ENCODE measurements around the gene TAAR1. TPM values are rescaled to one million over a fixed set of nuclear protein-coding genes. Genes with fewer than 3 reads are reported as not detected.
"Not testable (repeated sequence)": the region's sequence is repeated elsewhere in the genome, so short reads cannot be mapped to it uniquely, and the experiment has no call there.

The TAAR1 gene
- total RNA-seq, 1 experiment from 2014 or later: not detected

DNA sequence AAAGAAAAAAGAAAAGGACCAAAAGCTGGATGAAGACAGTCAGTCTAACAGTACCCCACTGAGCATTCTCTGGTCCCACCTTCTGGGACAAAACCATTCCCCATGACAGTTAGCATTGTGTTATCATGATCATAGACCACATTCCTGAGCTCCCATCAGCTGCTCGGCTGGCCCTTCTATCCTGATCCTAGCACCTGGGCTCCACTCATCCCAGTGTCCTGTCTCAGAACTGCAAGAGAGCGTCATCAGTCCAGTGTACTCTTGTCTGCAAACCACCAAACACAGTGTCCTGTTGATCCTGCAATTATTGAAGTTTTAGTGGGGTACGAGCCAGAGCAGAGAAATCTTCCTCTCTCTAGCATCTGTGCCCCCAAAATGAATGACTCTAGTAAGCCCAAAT is 16.0 kb upstream of the TAAR1 start:
- Histone ChIP-seq H3K4me3 (ENCODE audit: insufficient read depth, low read depth, low read length) (no peak overlapping the region), H3K27me3 (ENCODE audit: control insufficient read depth, insufficient read depth, low read length) (no peaks in the 10 kb centered on the region), H3K36me3 (replicated peaks; ENCODE audit: control insufficient read depth, insufficient read depth, low read length) (no peaks in the 10 kb centered on the region)
- peak; percentile 32 for DNase-seq

DNA sequence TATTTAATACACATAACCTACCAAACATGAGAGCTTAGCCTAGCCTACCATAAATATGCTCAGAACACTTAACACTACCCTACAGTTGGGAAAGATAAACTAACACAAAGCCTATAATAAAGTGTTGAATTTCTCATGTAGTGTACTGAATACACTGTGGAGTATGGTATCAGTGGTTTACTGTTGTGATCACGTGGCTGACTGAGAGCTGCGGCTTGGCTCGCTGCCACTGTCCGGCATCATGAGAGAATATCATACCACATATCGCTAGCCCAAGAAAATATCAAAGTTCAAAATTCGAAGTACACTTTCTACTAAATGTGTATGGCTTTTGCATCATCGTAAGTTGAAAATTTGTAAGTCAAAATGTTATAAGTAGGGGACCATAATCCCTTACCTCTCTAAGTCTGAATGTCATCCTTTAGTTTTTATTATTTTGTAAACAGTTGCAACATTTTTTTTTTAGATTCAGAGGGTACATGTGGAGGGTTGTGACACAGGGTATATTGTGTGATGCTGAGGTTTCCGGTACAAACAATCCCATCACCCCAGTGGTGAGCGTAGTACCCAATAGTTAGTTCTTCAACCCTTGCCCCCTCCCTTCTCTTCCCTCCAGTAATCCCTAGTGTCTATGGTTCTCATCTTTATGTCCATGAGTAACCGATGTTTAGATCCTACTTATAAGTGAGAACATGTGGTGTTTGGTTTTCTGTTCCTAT is 14.6 kb upstream of the TAAR1 start:
- Histone ChIP-seq H3K27me3 (ENCODE audit: control insufficient read depth, insufficient read depth, low read length) (no peaks in the 10 kb centered on the region), H3K4me3 (ENCODE audit: insufficient read depth, low read depth, low read length) (no peak overlapping the region), H3K36me3 (replicated peaks; ENCODE audit: control insufficient read depth, insufficient read depth, low read length) (no peaks in the 10 kb centered on the region)
- no peak for DNase-seq

DNA sequence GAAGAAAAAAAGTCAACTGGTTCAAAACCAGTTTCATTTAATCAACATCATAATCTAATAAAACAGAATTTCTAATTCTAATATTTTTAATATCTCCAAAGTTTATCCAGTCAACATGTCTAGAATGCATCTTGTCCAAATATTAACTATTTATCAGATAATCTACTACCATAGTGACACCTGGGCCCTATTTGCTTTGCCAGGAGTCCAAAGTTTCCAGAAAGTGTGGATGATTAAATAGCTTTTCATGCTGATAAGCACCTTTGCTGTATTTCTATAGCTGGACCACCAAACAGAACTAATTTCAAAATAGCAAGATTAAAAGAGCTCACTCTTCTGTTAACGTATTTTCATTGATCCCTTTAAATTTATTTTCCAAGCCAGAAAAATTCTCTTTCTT is 12.3 kb upstream of the TAAR1 start:
- H3K4me3 ChIP-seq (ENCODE audit: insufficient read depth, low read depth, low read length): no peak overlapping the region
- H3K27me3 ChIP-seq (ENCODE audit: control insufficient read depth, insufficient read depth, low read length): no peaks in the 10 kb centered on the region
- no peak for DNase-seq
- H3K36me3 ChIP-seq (replicated peaks; ENCODE audit: control insufficient read depth, insufficient read depth, low read length): no peaks in the 10 kb centered on the region

DNA sequence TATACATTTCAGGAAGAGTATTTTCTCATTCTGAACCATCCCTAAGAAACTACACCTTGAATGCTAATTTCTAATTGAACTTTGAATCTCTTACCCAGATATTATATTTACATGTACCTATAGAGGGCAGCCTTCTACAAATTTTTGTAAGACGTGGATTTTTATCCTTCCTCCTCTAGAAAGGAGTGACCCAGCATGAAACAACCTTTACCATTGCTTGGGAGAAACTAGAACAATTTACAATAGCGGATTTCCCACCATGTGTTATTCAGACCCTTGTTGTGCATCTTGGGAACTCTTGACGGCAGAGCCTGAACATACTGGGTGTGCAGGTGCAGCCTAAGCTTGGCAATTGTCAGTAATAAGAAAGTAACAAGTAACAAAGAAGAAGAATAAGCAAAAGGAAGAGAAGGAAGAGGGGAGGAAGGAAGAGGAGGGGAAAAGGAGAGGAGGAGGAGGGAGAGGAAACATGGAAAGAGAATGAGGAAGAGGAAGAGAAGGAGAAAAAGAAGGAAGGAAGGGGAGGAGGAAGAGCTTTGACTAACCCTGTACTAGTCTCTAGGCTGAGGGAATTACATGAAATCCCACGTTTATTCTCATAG is 10.8 kb upstream of the TAAR1 start:
- Histone ChIP-seq H3K36me3 (replicated peaks; ENCODE audit: control insufficient read depth, insufficient read depth, low read length) (no peaks in the 10 kb centered on the region), H3K4me3 (ENCODE audit: insufficient read depth, low read depth, low read length) (no peak overlapping the region), H3K27me3 (ENCODE audit: control insufficient read depth, insufficient read depth, low read length) (no peaks in the 10 kb centered on the region)
- peak; percentile 16 for DNase-seq

DNA sequence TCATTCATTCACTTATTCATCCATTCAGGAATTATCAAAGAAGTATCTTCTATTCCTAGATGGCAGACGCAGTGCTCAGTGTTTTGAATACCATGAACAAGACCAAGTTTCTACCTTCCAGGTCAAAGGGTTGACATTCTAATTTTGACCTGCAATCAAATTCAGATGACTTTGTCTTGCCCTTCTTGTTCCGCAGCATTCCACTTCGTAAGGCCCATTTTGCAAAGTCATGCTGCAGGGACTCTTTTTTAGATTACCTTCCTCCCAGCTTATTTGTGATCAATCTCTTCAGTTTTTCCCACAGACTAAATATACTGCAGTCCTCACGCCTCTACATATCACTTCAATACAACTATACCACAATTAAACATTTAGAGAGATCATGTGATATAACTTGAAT is 7.1 kb upstream of the TAAR1 start:
- H3K4me3 ChIP-seq (ENCODE audit: insufficient read depth, low read depth, low read length): no peak overlapping the region

DNA sequence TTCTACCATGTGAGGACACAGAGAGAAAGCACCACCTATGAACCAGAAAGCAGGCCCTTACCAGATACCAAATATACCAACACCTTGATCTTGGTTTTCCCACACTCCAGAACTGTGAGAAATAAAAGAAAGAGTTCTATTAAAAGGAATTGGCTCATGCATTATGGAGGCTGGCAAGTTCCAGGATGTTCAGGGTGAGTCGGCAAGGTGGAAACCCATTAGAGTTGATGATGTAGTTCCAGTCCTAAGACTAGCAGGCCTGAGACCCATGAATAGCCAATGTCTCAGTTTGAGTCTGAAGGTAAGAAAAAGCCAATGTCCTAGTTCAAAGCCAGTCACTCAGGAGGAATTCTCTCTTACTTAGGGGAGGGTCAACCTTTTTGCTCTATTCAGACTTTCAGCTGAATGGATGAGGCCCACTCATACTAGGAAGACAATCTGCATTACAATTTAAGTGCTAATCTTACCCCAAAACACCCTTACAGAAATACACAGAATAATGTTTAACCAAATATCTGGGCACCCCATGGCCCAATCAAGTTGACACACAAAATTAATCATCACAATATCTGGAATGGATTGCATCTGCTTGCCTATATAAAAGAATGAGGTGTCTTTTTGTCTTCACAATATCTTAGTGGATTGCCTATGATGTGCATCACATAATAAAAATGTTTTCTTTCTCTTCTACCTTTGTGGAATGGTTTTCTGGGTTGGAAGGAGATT is 5.5 kb upstream of the TAAR1 start:
- H3K27me3 ChIP-seq (ENCODE audit: control insufficient read depth, insufficient read depth, low read length): no peaks in the 10 kb centered on the region
- H3K36me3 ChIP-seq (replicated peaks; ENCODE audit: control insufficient read depth, insufficient read depth, low read length): no peaks in the 10 kb centered on the region
- no peak for DNase-seq
- no peak overlapping the region for H3K4me3 ChIP-seq (ENCODE audit: insufficient read depth, low read depth, low read length)

More for the DNA sequence above, 7.1 kb upstream of the TAAR1 start:
- peak; percentile 6 for DNase-seq
- Histone ChIP-seq H3K36me3 (replicated peaks; ENCODE audit: control insufficient read depth, insufficient read depth, low read length) (no peaks in the 10 kb centered on the region), H3K27me3 (ENCODE audit: control insufficient read depth, insufficient read depth, low read length) (no peaks in the 10 kb centered on the region)

DNA sequence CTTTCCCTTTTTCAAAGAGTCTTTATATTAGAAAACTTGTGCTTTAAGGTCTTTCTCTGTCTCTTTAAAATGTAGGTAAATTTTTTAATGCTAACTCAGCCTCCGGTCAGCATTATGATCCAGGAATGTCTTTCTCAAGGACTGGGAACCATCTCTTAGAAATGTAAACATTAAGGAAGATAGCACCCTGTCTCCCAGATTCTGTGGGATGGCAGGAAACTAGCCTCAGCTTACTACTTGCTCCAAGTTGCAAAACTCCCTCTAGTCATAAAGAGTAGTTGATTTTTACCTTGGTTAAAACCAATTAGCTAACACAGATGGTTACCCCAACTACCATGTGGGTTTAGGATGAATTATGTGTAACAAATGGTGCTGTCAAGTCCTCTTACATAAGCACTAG is 4.7 kb upstream of the TAAR1 start:
- no peak for DNase-seq
- no peak overlapping the region for H3K4me3 ChIP-seq (ENCODE audit: insufficient read depth, low read depth, low read length)

DNA sequence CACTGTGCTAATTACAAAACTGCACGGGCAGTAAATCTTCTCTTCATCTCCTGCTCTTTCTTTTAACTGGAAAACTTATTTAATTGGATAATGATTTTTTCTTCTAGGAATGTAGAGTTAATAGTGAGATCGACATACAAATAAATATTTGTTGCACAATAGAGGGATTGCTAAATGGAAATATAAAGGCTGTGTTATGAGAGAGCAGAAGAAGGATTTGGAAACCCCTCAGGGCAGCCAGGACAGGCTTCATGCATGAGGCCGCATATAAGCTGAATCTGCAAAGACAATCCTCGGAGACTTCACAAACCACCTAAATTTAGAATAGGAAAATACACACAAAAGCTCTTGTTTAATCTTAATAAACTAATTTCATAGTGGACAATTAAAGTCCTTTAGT is 2.9 kb upstream of the TAAR1 start:
- no peak for DNase-seq
- Histone ChIP-seq H3K36me3 (replicated peaks; ENCODE audit: control insufficient read depth, insufficient read depth, low read length) (no peaks in the 10 kb centered on the region), H3K4me3 (ENCODE audit: insufficient read depth, low read depth, low read length) (no peak overlapping the region), H3K27me3 (ENCODE audit: control insufficient read depth, insufficient read depth, low read length) (no peaks in the 10 kb centered on the region)

More for the DNA sequence above, 4.7 kb upstream of the TAAR1 start:
- H3K36me3 ChIP-seq (replicated peaks; ENCODE audit: control insufficient read depth, insufficient read depth, low read length): no peaks in the 10 kb centered on the region
- H3K27me3 ChIP-seq (ENCODE audit: control insufficient read depth, insufficient read depth, low read length): no peaks in the 10 kb centered on the region

DNA sequence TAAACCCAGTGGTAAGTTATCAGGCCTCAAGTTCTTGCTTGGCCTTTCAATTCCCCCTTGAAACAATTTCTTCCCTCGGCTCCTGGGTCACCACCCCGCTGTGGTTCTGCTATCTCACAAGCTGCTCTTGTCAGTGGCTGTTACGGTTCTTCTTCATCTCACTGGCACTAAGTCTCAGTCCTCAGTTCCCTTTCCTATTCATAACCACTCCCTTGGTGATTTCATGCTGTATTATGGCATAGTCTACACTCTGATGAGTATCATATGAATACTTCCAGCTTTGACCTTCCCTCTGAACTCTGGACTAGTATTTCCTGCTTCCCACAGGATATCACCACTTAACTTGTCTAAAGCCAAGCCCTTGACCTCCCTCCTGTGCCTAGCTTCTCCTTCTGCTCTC is 7.9 kb downstream of the TAAR1 start:
- Histone ChIP-seq H3K4me3 (ENCODE audit: insufficient read depth, low read depth, low read length) (no peak overlapping the region), H3K27me3 (ENCODE audit: control insufficient read depth, insufficient read depth, low read length) (no peaks in the 10 kb centered on the region), H3K36me3 (replicated peaks; ENCODE audit: control insufficient read depth, insufficient read depth, low read length) (no peaks in the 10 kb centered on the region)
- no peak for DNase-seq

DNA sequence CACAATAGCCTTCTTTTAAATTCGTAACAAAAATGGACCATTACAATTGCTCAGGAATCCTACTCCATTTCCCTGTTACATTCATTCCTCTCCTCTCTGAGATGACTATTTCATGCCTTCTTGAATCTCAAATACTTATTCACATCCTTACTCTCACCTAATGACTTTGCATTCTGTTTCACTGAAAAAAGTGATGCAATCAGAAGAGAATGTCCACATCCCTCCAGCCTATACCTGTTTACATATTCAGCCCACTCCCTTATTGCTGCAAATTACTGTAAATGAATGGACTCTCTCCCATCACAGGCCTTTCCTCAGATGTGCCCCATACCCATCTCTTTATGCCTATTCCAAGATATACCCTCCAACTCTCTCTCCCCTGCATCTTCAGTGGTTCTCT is 8.6 kb downstream of the TAAR1 start:
- H3K36me3 ChIP-seq (replicated peaks; ENCODE audit: control insufficient read depth, insufficient read depth, low read length): no peaks in the 10 kb centered on the region
- no peak for DNase-seq

DNA sequence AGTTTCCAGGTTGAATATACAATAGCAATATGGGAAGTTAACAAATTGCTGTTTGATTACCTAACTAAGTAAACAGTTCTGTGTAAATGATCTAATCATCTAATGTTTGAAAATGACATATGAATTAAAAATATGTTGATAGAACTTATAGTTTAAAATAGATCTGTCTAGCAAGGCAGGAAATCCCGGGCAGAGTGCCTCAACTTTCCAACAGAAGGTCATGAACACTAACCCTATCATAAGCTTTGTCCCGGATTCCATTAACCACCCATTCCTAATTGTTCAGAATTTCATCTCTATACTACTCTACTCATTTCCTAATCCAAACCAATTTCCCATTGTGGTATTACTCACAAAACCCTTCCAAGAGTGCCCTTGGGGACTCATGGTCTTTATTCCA is 10.2 kb downstream of the TAAR1 start:
- Histone ChIP-seq H3K4me3 (ENCODE audit: insufficient read depth, low read depth, low read length) (no peak overlapping the region), H3K27me3 (ENCODE audit: control insufficient read depth, insufficient read depth, low read length) (no peaks in the 10 kb centered on the region), H3K36me3 (replicated peaks; ENCODE audit: control insufficient read depth, insufficient read depth, low read length) (no peaks in the 10 kb centered on the region)
- no peak for DNase-seq

More for the DNA sequence above, 8.6 kb downstream of the TAAR1 start:
- Histone ChIP-seq H3K4me3 (ENCODE audit: insufficient read depth, low read depth, low read length) (no peak overlapping the region), H3K27me3 (ENCODE audit: control insufficient read depth, insufficient read depth, low read length) (no peaks in the 10 kb centered on the region)

DNA sequence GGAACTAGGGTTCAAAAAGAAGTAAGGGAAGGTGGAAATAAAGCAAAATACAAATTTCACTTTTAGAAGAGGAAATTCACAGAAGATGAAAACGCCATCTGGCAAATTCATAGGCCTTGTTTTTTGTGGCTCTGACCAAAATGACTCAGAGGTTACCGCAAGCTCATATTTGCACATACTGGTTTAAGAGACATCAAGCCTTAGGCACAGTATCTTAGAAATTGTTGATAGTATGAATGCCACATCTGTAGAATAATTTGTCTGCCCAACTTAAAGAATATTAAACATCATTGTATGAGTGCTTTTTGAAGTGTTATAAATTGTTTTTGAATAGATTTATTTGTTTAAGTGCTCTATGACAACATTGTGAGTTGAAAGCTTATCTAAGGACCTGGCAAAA is 10.6 kb downstream of the TAAR1 start:
- Histone ChIP-seq H3K27me3 (ENCODE audit: control insufficient read depth, insufficient read depth, low read length) (no peaks in the 10 kb centered on the region), H3K4me3 (ENCODE audit: insufficient read depth, low read depth, low read length) (no peak overlapping the region), H3K36me3 (replicated peaks; ENCODE audit: control insufficient read depth, insufficient read depth, low read length) (no peaks in the 10 kb centered on the region)
- no peak for DNase-seq

DNA sequence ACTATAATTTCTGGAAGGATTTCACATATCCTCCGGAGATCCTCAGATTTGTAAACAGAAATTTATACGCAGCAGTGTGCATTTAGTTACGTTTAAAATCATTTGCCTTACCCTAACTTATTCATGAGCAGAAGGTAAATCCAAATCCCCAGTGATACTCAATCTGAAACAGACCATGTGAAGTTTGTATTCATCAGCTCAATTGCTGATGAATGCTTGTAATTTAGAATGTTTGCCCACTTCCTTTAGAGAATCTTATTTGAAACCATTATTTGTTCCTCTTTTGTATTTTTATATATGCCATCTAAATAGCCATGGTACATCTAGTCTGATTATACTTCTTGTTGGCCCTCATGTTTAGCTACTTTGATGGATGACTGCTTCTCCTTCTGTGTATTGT is 15.4 kb downstream of the TAAR1 start:
- H3K27me3 ChIP-seq (ENCODE audit: control insufficient read depth, insufficient read depth, low read length): no peaks in the 10 kb centered on the region
- H3K4me3 ChIP-seq (ENCODE audit: insufficient read depth, low read depth, low read length): no peak overlapping the region
- H3K36me3 ChIP-seq (replicated peaks; ENCODE audit: control insufficient read depth, insufficient read depth, low read length): no peaks in the 10 kb centered on the region
- no peak for DNase-seq

DNA sequence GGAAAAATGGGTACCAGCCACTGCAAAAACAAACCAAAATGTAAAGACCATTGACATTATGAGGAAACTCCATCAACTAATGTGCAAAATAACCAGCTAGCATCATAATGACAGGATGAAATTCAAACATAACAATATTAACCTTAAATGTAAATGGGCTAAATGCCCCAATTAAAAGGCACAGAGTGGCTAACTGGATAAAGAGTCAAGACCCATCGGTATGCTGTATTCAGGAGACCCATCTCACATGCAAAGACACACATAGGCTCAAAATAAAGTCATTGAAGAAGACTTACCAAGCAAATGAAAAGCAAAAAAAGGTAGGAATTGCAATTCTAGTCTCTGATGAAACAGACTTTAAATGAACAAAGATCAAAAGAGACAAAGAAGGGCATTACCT is 21.8 kb downstream of the TAAR1 start:
- not testable (repeated sequence) for H3K4me3 ChIP-seq (ENCODE audit: insufficient read depth, low read depth, low read length); H3K36me3 ChIP-seq (replicated peaks; ENCODE audit: control insufficient read depth, insufficient read depth, low read length); H3K27me3 ChIP-seq (ENCODE audit: control insufficient read depth, insufficient read depth, low read length); DNase-seq

DNA sequence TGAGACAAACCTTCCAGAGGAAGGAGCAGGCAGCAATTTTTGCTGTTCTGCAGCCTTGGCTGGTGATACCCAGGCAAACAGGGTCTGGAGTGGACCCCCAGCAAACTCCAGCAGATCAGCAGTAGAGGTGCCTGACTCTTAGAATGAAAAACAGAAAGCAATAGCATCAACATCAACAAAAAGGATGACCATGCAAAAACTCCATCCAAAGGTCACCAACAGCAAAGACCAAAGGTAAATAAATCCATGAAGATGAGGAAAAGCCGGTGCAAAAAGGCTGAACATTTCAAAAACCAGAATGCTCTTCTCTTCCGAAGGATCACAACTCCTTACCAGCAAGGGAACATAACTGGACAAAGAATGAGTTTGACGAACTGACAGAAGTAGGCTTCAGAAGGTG is 23.1 kb downstream of the TAAR1 start:
- DNase-seq; H3K36me3 ChIP-seq (replicated peaks; ENCODE audit: control insufficient read depth, insufficient read depth, low read length); H3K4me3 ChIP-seq (ENCODE audit: insufficient read depth, low read depth, low read length); H3K27me3 ChIP-seq (ENCODE audit: control insufficient read depth, insufficient read depth, low read length): not testable (repeated sequence)
